ENCODE results near the gene ALG2.

GRCh38 chr9:99259231-99259918, 37.6 kb upstream of the ALG2 start:
- TF ChIP-seq, protein P1, sequence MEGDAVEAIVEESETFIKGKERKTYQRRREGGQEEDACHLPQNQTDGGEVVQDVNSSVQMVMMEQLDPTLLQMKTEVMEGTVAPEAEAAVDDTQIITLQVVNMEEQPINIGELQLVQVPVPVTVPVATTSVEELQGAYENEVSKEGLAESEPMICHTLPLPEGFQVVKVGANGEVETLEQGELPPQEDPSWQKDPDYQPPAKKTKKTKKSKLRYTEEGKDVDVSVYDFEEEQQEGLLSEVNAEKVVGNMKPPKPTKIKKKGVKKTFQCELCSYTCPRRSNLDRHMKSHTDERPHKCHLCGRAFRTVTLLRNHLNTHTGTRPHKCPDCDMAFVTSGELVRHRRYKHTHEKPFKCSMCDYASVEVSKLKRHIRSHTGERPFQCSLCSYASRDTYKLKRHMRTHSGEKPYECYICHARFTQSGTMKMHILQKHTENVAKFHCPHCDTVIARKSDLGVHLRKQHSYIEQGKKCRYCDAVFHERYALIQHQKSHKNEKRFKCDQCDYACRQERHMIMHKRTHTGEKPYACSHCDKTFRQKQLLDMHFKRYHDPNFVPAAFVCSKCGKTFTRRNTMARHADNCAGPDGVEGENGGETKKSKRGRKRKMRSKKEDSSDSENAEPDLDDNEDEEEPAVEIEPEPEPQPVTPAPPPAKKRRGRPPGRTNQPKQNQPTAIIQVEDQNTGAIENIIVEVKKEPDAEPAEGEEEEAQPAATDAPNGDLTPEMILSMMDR (IDR thresholded peaks at IDR 0.05): no peak
- TF ChIP-seq POLR2A (IDR thresholded peaks at IDR 0.05): peak; percentile 81
